Panc1 (cell line): Measurements from ENCODE around the gene NFIB. TPM values are rescaled to one million over a fixed set of nuclear protein-coding genes. Genes with fewer than 3 reads are reported as not detected.

ENCODE experiments used
- ATAC-seq: fragments of 200-7000 bp; cut with Tn5 transposase; 2 replicates; pipeline ENCODE4 v1.9.1; 2020; ENCODE audit warnings: mild to moderate bottlenecking, moderate library complexity
- BruUV-seq: library from RNA; stranded (reverse); fragments of 400-500 nt; replicated peaks from 2 replicates; lab custom pipeline; 2021; lab: Mats Ljungman, UMichigan
- CTCF ChIA-PET: fragments of 300-600 bp; sonication (Branson Sonifier 250); formaldehyde crosslinking; loops from one replicate; lab custom pipeline; 2022; ENCODE audit warnings: antibody characterized with exemption; lab: Charles Lee
- POLR2A ChIA-PET: fragments of 300-600 bp; sonication (Branson Sonifier 250); formaldehyde crosslinking; loops from one replicate; lab custom pipeline; 2022; ENCODE audit warnings: antibody characterized with exemption; lab: Charles Lee
- DNase-seq: peaks from one replicate; pipeline ENCODE4 v3.0.0-alpha.2; 2010; ENCODE audit warnings: low read depth, low spot score
- H3K27ac ChIP-seq: 2 replicates; pipeline ENCODE4 v1.5.1; 2011; ENCODE audit warnings: mild to moderate bottlenecking, low read length, inconsistent platforms
- H3K27me3 ChIP-seq: fragments of 200-500 bp; sonication (Bioruptor generic); 2 replicates; pipeline ENCODE4 v1.6.0; 2014; ENCODE audit warnings: low read length, inconsistent platforms; ENCODE audit not compliant: control insufficient read depth, insufficient read depth
- H3K36me3 ChIP-seq: fragments of 200-500 bp; sonication (Bioruptor generic); 2 replicates; pipeline ENCODE4 v1.5.1; 2014; ENCODE audit warnings: inconsistent platforms, mild to moderate bottlenecking, low read length, moderate library complexity; ENCODE audit not compliant: control insufficient read depth, insufficient read depth
- H3K4me1 ChIP-seq: 2 replicates; pipeline ENCODE4 v1.5.1; 2011; ENCODE audit warnings: inconsistent platforms, mild to moderate bottlenecking, low read length, moderate library complexity; ENCODE audit not compliant: control insufficient read depth, insufficient read depth
- H3K4me3 ChIP-seq, 2 experiments: 2 replicates each; pipeline ENCODE4 v1.5.1; 2011 to 2012; ENCODE audit warnings: low read depth in 2 of 2, low read length in 2 of 2, mild to moderate bottlenecking in 2 of 2, inconsistent platforms in 1 of 2, moderate library complexity in 1 of 2
- H3K9me3 ChIP-seq: fragments of 200-500 bp; sonication (Bioruptor generic); 2 replicates; pipeline ENCODE4 v1.5.1; 2014; ENCODE audit warnings: low read depth, mild to moderate bottlenecking, inconsistent platforms, low read length, moderate library complexity; ENCODE audit not compliant: control insufficient read depth, insufficient read depth
- CTCF ChIP-seq: fragments of 450-650 bp; IDR thresholded peaks from 2 replicates; pipeline ENCODE4 v1.5.1; 2017; ENCODE audit warnings: mild to moderate bottlenecking
- POLR2AphosphoS5 ChIP-seq: IDR thresholded peaks from 2 replicates; pipeline ENCODE4 v1.6.1; 2012; ENCODE audit warnings: mild to moderate bottlenecking, low read depth, low read length, moderate library complexity
- SIN3A ChIP-seq: IDR thresholded peaks from 2 replicates; pipeline ENCODE4 v1.6.1; 2012; ENCODE audit warnings: low read depth, mild to moderate bottlenecking, low read length, moderate library complexity, borderline replicate concordance; ENCODE audit not compliant: insufficient read depth
- TCF7L2 ChIP-seq: IDR thresholded peaks from 2 replicates; pipeline ENCODE4 v1.6.1; 2011; ENCODE audit warnings: mild to moderate bottlenecking, low read depth, low read length, inconsistent platforms
- in situ Hi-C: cut with HindIII; loops from 2 replicates; pipeline ENCODE4 v1.10.0; 2016; ENCODE audit warnings: low sequenced_read_pairs, low pct_unique_long_range_greater_than_20kb
- intact Hi-C: fragments of 100-400 bp; cut with micrococcal nuclease; formaldehyde crosslinking; loops from one replicate; pipeline ENCODE4 v1.10.0; 2022; ENCODE audit not compliant: unreplicated experiment
- total RNA-seq: library from RNA; stranded (reverse); gene quantifications from one replicate; pipeline ENCODE4 v1.2.1, GENCODE V29; 2021; ENCODE audit not compliant: unreplicated experiment
- TF ChIP-seq, protein P1 (sequence below), 2 experiments: IDR thresholded peaks; 2 replicates each; pipeline ENCODE4 v1.6.1; 2011 to 2012; ENCODE audit warnings: low read depth in 2 of 2, control low read depth in 1 of 2, low read length in 1 of 2, mild to moderate bottlenecking in 1 of 2, moderate library complexity in 1 of 2; ENCODE audit not compliant: insufficient read depth in 1 of 2

The NFIB gene
- total RNA-seq, 1 experiment from 2014 or later = 26.7 TPM

DNA sequence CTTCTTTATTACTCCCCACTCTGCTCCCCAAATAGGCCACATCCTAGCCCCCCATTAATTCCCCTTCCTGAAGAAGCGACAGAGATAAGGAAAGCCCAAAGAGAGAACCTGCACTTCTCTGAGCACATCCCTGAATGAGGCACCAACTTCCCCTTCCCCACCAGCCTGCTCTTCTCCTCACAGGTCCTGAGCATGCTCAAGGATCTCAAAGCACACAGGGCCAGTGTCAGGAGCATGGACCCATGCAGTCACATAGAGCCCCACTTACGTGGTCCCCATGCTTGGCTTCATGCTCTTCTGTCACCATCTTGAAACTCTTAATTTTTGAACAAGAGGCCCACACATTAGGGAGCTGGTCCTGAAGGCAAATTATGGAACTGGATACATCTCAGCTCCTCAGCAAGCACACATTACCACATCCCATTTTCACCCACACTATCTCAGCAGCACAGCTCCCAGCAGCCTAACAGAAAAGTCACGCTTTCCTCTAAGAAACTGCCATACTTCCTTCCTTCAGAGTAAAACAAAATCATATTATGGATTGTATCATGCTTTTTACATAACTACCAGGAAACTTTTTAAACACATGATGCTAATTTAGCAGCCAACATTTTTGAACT lies 99.8 kb downstream of the NFIB start:
- ATAC-seq = no peak
- Histone ChIP-seq H3K4me1 (peaks cover 16% of the 10 kb centered on the region; the same call in 1 of the 2 replicates), H3K27ac (peak overlapping the region; percentile 29), H3K27me3 (no peaks in the 10 kb centered on the region), H3K4me3 (no peak overlapping the region), H3K9me3 (no peaks in the 10 kb centered on the region), H3K36me3 (no peaks in the 10 kb centered on the region)
- in situ Hi-C loops (no loop called here), intact Hi-C loops (no loop called here)
- ChIA-PET POLR2A (no interaction called here), CTCF (no interaction called here)
- BruUV-seq = no TSS peak
- no peak for DNase-seq
- TF ChIP-seq CTCF (no peak), TCF7L2 (no peak), POLR2AphosphoS5 (no peak), SIN3A (no peak)
- TF ChIP-seq, protein P1, sequence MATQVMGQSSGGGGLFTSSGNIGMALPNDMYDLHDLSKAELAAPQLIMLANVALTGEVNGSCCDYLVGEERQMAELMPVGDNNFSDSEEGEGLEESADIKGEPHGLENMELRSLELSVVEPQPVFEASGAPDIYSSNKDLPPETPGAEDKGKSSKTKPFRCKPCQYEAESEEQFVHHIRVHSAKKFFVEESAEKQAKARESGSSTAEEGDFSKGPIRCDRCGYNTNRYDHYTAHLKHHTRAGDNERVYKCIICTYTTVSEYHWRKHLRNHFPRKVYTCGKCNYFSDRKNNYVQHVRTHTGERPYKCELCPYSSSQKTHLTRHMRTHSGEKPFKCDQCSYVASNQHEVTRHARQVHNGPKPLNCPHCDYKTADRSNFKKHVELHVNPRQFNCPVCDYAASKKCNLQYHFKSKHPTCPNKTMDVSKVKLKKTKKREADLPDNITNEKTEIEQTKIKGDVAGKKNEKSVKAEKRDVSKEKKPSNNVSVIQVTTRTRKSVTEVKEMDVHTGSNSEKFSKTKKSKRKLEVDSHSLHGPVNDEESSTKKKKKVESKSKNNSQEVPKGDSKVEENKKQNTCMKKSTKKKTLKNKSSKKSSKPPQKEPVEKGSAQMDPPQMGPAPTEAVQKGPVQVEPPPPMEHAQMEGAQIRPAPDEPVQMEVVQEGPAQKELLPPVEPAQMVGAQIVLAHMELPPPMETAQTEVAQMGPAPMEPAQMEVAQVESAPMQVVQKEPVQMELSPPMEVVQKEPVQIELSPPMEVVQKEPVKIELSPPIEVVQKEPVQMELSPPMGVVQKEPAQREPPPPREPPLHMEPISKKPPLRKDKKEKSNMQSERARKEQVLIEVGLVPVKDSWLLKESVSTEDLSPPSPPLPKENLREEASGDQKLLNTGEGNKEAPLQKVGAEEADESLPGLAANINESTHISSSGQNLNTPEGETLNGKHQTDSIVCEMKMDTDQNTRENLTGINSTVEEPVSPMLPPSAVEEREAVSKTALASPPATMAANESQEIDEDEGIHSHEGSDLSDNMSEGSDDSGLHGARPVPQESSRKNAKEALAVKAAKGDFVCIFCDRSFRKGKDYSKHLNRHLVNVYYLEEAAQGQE (IDR thresholded peaks at IDR 0.05; ENCODE audit: insufficient read depth in 1 of 2, low read depth in 2 of 2, low read length in 1 of 2) = no peak

- ChIA-PET POLR2A (interaction anchor here (0.6 kb wide), 2 partner anchors 55 to 556 kb away, joined by 3 to 9 read pairs; no protein-coding TSS in a partner anchor), CTCF (no interaction called here)
- DNase-seq (no peak), ATAC-seq (no peak)
- TF ChIP-seq CTCF = no peak
- no peak for TF ChIP-seq POLR2AphosphoS5
- no peak for TF ChIP-seq SIN3A
- TF ChIP-seq, protein P1 (IDR thresholded peaks at IDR 0.05; ENCODE audit: insufficient read depth in 1 of 2, low read depth in 2 of 2, low read length in 1 of 2) = no peak
- no peak for TF ChIP-seq TCF7L2
- no peaks in the 10 kb centered on the region for H3K9me3 ChIP-seq
- peak overlapping the region; percentile 51; the same call in 1 of the 2 replicates for H3K27ac ChIP-seq
- in situ Hi-C loops = no loop called here
- H3K36me3 ChIP-seq = no peaks in the 10 kb centered on the region
- H3K27me3 ChIP-seq = no peaks in the 10 kb centered on the region
- H3K4me1 ChIP-seq = peaks cover 16% of the 10 kb centered on the region; the same call in 1 of the 2 replicates
- no peak overlapping the region for H3K4me3 ChIP-seq
- intact Hi-C loops = no loop called here
- BruUV-seq = no TSS peak
These were observed 100.4 kb downstream of the NFIB start for GRCh38 chr9:14213504-14213903.
